Suprapubic skin (tissue), 4 donors: ENCODE measurements around the gene RPS19BP1.

Experiments used
- CTCF ChIP-seq, 2 donors: fragments of 200-600 bp in 1 of 2; fragments of 450-650 bp in 1 of 2; sonication (generic) in 1 of 2; IDR thresholded peaks; one replicate each; pipeline ENCODE4 v1.5.1; 2016 to 2019; ENCODE audit warnings: antibody characterized with exemption in 2 of 2, mild to moderate bottlenecking in 1 of 2, moderate library complexity in 1 of 2
- EP300 ChIP-seq: sonication (generic); formaldehyde crosslinking; IDR thresholded peaks from one replicate; pipeline ENCODE4 v1.6.1; 2017; ENCODE audit warnings: antibody characterized with exemption
- POLR2A ChIP-seq, 2 donors: fragments of 450-650 bp; IDR thresholded peaks; one replicate each; pipeline ENCODE4 v1.6.1; 2017; ENCODE audit warnings: antibody characterized with exemption in 2 of 2, mild to moderate bottlenecking in 2 of 2, moderate library complexity in 2 of 2
- POLR2AphosphoS5 ChIP-seq, 3 donors: sonication (generic); formaldehyde crosslinking; IDR thresholded peaks; one replicate each; pipeline ENCODE4 v1.6.1; 2017; ENCODE audit warnings: antibody characterized with exemption in 3 of 3

- TF ChIP-seq CTCF (IDR thresholded peaks at IDR 0.05) (no peak), EP300 (no peak), POLR2AphosphoS5 (IDR thresholded peaks at IDR 0.05) (no peak), POLR2A (IDR thresholded peaks at IDR 0.05) (no peak)
Measured at GRCh38 chr22:39497429-39497828, 35.1 kb downstream of the RPS19BP1 start.
